Measurements from ENCODE around the gene UBE2V1. TPM values are rescaled to one million over a fixed set of nuclear protein-coding genes. Genes with fewer than 3 reads are reported as not detected.
A peak's percentile ranks its signal among the peaks of the same experiment; 100 is the strongest.

The UBE2V1 gene
- polyA plus RNA-seq, 3 donors, result 62.2 to 95.5 (median 71.1) TPM

GRCh38 chr20:50048420-50049166 lies 64.4 kb downstream of the UBE2V1 start:
- peak overlapping the region; percentile 49 for H3K4me2 ChIP-seq (replicated peaks; ENCODE audit: extremely low read depth, low read length, poor library complexity, severe bottlenecking)
- no peak for TF ChIP-seq CTCF (IDR thresholded peaks at IDR 0.05)
- Mint-ChIP-seq H3K4me3 (peak overlapping the region; percentile 37 to 68), H3K27ac (peak overlapping the region; percentile 47 to 91 (median 88)), H3K4me1 (peaks cover 44% of the 10 kb centered on the region), H3K36me3 (no peaks in the 10 kb centered on the region), H3K9me3 (peaks cover 0 to 3% (median 0%) of the 10 kb centered on the region in 7 donors), H3K27me3 (ENCODE audit: low read depth in 3 of 3) (peaks cover 0 to 6% (median 0%) of the 10 kb centered on the region in 3 donors)
- H3K4me1 ChIP-seq (ENCODE audit: control insufficient read depth in 1 of 2, insufficient read depth in 2 of 2, low read length in 2 of 2), result peaks cover 46 to 51% of the 10 kb centered on the region in 2 donors
- peak overlapping the region; percentile 52 for H2AFZ ChIP-seq (ENCODE audit: insufficient read depth, low read depth, low read length, poor library complexity, severe bottlenecking)
- no peaks in the 10 kb centered on the region for H4K20me1 ChIP-seq (ENCODE audit: insufficient read depth, low read length)
- peak overlapping the region; percentile 21 for H3K9ac ChIP-seq (ENCODE audit: insufficient read depth, low read length, poor library complexity, severe bottlenecking)
- H3K27me3 ChIP-seq (ENCODE audit: control insufficient read depth in 2 of 2, insufficient read depth in 2 of 2, low read length in 2 of 2), result no peaks in the 10 kb centered on the region
- H3K79me2 ChIP-seq (ENCODE audit: insufficient read depth, low read length), result no peaks in the 10 kb centered on the region
- WGBS (ENCODE audit: insufficient coverage), result 33% methylated on average over 10 of the region's 16 CpGs
- DNase-seq, result peak; percentile 66 to 70 (median 69)
- intact Hi-C loops (cut with micrococcal nuclease), result loop anchor here in 1 of 2 donors (5.0 kb wide), 1 partner anchor 46 kb away; no protein-coding TSS in a partner anchor
- H3K4me3 ChIP-seq (replicated peaks in 1 of 3; ENCODE audit: low read depth in 2 of 3, low read length in 3 of 3), result peak overlapping the region in 1 of 3 experiments; percentile 43
- no peaks in the 10 kb centered on the region for H3K36me3 ChIP-seq (replicated peaks in 1 of 2; ENCODE audit: control insufficient read depth in 1 of 2, insufficient read depth in 2 of 2, low read length in 2 of 2)
- H3K9me3 ChIP-seq (replicated peaks in 1 of 2; ENCODE audit: control insufficient read depth in 1 of 2, insufficient read depth in 1 of 2, low read length in 2 of 2), result no peaks in the 10 kb centered on the region
- peak overlapping the region; percentile 35 to 83 for H3K27ac ChIP-seq (ENCODE audit: low read depth in 1 of 2, low read length in 2 of 2)

- no peaks in the 10 kb centered on the region for H3K9me3 ChIP-seq (replicated peaks in 1 of 2; ENCODE audit: control insufficient read depth in 1 of 2, insufficient read depth in 1 of 2, low read length in 2 of 2)
- no peaks in the 10 kb centered on the region for H4K20me1 ChIP-seq (ENCODE audit: insufficient read depth, low read length)
- no peak for DNase-seq
- H3K4me3 ChIP-seq (replicated peaks in 1 of 3; ENCODE audit: low read depth in 2 of 3, low read length in 3 of 3), result no peak overlapping the region
- no peaks in the 10 kb centered on the region for H3K79me2 ChIP-seq (ENCODE audit: insufficient read depth, low read length)
- no peak overlapping the region for H2AFZ ChIP-seq (ENCODE audit: insufficient read depth, low read depth, low read length, poor library complexity, severe bottlenecking)
- H3K27me3 ChIP-seq (ENCODE audit: control insufficient read depth in 2 of 2, insufficient read depth in 2 of 2, low read length in 2 of 2), result no peaks in the 10 kb centered on the region
- intact Hi-C loops (cut with micrococcal nuclease), result no loop called here
- Mint-ChIP-seq H3K9me3 (peaks cover 0 to 3% (median 0%) of the 10 kb centered on the region in 7 donors), H3K27ac (no peak overlapping the region), H3K27me3 (ENCODE audit: low read depth in 3 of 3) (peaks cover 0 to 3% (median 0%) of the 10 kb centered on the region in 3 donors), H3K4me1 (peaks cover 48% of the 10 kb centered on the region), H3K4me3 (no peak overlapping the region), H3K36me3 (peaks cover 0 to 4% of the 10 kb centered on the region in 2 donors)
- H3K27ac ChIP-seq (ENCODE audit: low read depth in 1 of 2, low read length in 2 of 2), result no peak overlapping the region
- no peak overlapping the region for H3K9ac ChIP-seq (ENCODE audit: insufficient read depth, low read length, poor library complexity, severe bottlenecking)
- whole genome bisulfite sequencing (ENCODE audit: insufficient coverage), result 97% methylated on average over 4 of the region's 5 CpGs
- H3K4me1 ChIP-seq (ENCODE audit: control insufficient read depth in 1 of 2, insufficient read depth in 2 of 2, low read length in 2 of 2), result peaks cover 50 to 54% of the 10 kb centered on the region in 2 donors
- no peaks in the 10 kb centered on the region for H3K36me3 ChIP-seq (replicated peaks in 1 of 2; ENCODE audit: control insufficient read depth in 1 of 2, insufficient read depth in 2 of 2, low read length in 2 of 2)
- H3K4me2 ChIP-seq (replicated peaks; ENCODE audit: extremely low read depth, low read length, poor library complexity, severe bottlenecking), result no peak overlapping the region
- TF ChIP-seq CTCF (IDR thresholded peaks at IDR 0.05), result no peak
These were observed 68.5 kb downstream of the UBE2V1 start for GRCh38 chr20:50044353-50044960.
